ENCODE measurements around the gene WDFY4. TPM values are rescaled to one million over a fixed set of nuclear protein-coding genes. Genes with fewer than 3 reads are reported as not detected.

The WDFY4 gene
- total and polyA plus RNA-seq, 5 donors = 0.57 to 4.4 (median 2.4) TPM

DNA sequence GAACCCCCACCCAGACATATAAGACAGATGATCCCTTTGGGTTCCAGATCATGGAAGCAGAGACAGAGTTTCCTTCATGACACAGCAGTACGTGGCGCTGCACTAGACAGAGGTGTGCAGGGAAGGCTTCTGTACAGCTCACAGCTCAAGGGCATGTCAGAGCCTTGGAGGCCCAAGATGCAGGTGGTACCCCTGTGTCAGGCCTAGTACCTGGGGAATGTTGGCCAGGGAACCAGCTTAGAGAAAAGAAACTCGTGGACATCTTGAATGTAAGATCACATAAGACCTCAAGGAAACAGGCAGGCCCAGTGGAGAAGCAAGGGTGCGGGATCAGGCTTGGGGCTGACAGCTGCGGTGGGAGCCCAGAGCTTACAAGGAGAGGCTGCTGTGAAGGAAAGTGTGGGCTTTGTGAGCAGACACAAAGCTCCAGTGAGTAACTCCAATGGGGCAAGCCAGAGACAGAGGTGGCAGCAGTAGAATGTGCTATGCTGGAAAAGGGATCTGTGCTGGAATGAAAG is 91.4 kb downstream of the WDFY4 start:
- DNase-seq (no peak), ATAC-seq (no peak)
- Histone ChIP-seq H3K4me1 (ENCODE audit: control insufficient read depth, insufficient read depth, low read length) (no peaks in the 10 kb centered on the region), H3K4me3 (ENCODE audit: low read length) (no peak overlapping the region), H3K9me3 (ENCODE audit: control insufficient read depth, low read length) (no peaks in the 10 kb centered on the region), H3K27me3 (ENCODE audit: control insufficient read depth, insufficient read depth) (no peaks in the 10 kb centered on the region), H3K27ac (ENCODE audit: low read length) (no peak overlapping the region)
- intact Hi-C loops (cut with DNase I) = no loop called here
- WGBS = 88% methylated on average over 5 of the region's 5 CpGs

- H3K9me3 ChIP-seq (ENCODE audit: control insufficient read depth, low read length) = no peaks in the 10 kb centered on the region
- no peak overlapping the region for H3K4me3 ChIP-seq (ENCODE audit: low read length)
- no peak for DNase-seq
- H3K27ac ChIP-seq (ENCODE audit: low read length) = no peak overlapping the region
- H3K4me1 ChIP-seq (ENCODE audit: control insufficient read depth, insufficient read depth, low read length) = no peaks in the 10 kb centered on the region
- H3K27me3 ChIP-seq (ENCODE audit: control insufficient read depth, insufficient read depth) = no peaks in the 10 kb centered on the region
- ATAC-seq = no peak
- intact Hi-C loops (cut with DNase I) = no loop called here
- WGBS = 72% methylated on average over 9 of the region's 9 CpGs
Observed at GRCh38 chr10:48776528-48776927, 91.9 kb downstream of the WDFY4 start.

GRCh38 chr10:48777110-48777509 is 92.4 kb downstream of the WDFY4 start:
- Histone ChIP-seq H3K9me3 (ENCODE audit: control insufficient read depth, low read length) (no peaks in the 10 kb centered on the region), H3K27ac (ENCODE audit: low read length) (no peak overlapping the region), H3K27me3 (ENCODE audit: control insufficient read depth, insufficient read depth) (no peaks in the 10 kb centered on the region), H3K4me1 (ENCODE audit: control insufficient read depth, insufficient read depth, low read length) (no peaks in the 10 kb centered on the region), H3K4me3 (ENCODE audit: low read length) (no peak overlapping the region)
- 83% methylated on average over 3 of the region's 3 CpGs for WGBS
- intact Hi-C loops (cut with DNase I) = no loop called here
- ATAC-seq (no peak), DNase-seq (no peak)

GRCh38 chr10:48778193-48778857 is 93.7 kb downstream of the WDFY4 start:
- Histone ChIP-seq H3K9me3 (ENCODE audit: control insufficient read depth, low read length) (no peaks in the 10 kb centered on the region), H3K27me3 (ENCODE audit: control insufficient read depth, insufficient read depth) (no peaks in the 10 kb centered on the region), H3K4me3 (ENCODE audit: low read length) (no peak overlapping the region), H3K4me1 (ENCODE audit: control insufficient read depth, insufficient read depth, low read length) (no peaks in the 10 kb centered on the region), H3K27ac (ENCODE audit: low read length) (no peak overlapping the region)
- WGBS = 90% methylated on average over 12 of the region's 12 CpGs
- DNase-seq = no peak
- intact Hi-C loops (cut with DNase I) = no loop called here
- no peak for ATAC-seq

DNA sequence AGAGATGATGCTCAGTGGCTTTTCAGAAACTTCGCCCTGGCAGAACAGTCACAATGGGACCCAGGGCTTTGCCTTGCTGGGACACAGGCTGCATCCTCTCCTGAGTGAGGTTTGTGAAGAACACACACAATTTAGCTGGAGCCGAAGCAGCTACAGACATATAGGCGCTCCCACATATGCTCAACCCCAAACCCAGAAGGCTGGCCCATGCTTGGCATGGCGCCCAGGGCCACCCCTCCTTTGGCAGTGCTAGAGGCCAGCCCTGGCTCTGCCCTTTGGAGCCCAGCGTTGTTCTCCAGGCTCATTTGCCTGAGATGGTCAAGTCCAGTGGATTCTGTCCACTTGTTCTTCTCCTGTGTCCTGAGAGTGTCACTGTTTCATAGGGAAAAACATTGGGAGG is 94.4 kb downstream of the WDFY4 start:
- H3K4me3 ChIP-seq (ENCODE audit: low read length) = no peak overlapping the region
- no peaks in the 10 kb centered on the region for H3K9me3 ChIP-seq (ENCODE audit: control insufficient read depth, low read length)
- 83% methylated on average over 5 of the region's 5 CpGs for WGBS
- H3K27me3 ChIP-seq (ENCODE audit: control insufficient read depth, insufficient read depth) = no peaks in the 10 kb centered on the region
- intact Hi-C loops (cut with DNase I) = no loop called here
- no peak overlapping the region for H3K27ac ChIP-seq (ENCODE audit: low read length)
- DNase-seq = no peak
- ATAC-seq = no peak
- H3K4me1 ChIP-seq (ENCODE audit: control insufficient read depth, insufficient read depth, low read length) = no peaks in the 10 kb centered on the region

GRCh38 chr10:48779546-48780152 is 95.0 kb downstream of the WDFY4 start:
- H3K27ac ChIP-seq (ENCODE audit: low read length) = no peak overlapping the region
- DNase-seq (no peak), ATAC-seq (no peak)
- H3K9me3 ChIP-seq (ENCODE audit: control insufficient read depth, low read length) = no peaks in the 10 kb centered on the region
- WGBS = 90% methylated on average over 6 of the region's 6 CpGs
- H3K4me3 ChIP-seq (ENCODE audit: low read length) = no peak overlapping the region
- no peaks in the 10 kb centered on the region for H3K27me3 ChIP-seq (ENCODE audit: control insufficient read depth, insufficient read depth)
- H3K4me1 ChIP-seq (ENCODE audit: control insufficient read depth, insufficient read depth, low read length) = no peaks in the 10 kb centered on the region
- intact Hi-C loops (cut with DNase I) = no loop called here

- 93% methylated on average over 5 of the region's 5 CpGs for WGBS
- intact Hi-C loops (cut with DNase I) = no loop called here
- Histone ChIP-seq H3K4me3 (ENCODE audit: low read length) (no peak overlapping the region), H3K4me1 (ENCODE audit: control insufficient read depth, insufficient read depth, low read length) (no peaks in the 10 kb centered on the region), H3K27ac (ENCODE audit: low read length) (no peak overlapping the region), H3K9me3 (ENCODE audit: control insufficient read depth, low read length) (no peaks in the 10 kb centered on the region), H3K27me3 (ENCODE audit: control insufficient read depth, insufficient read depth) (no peaks in the 10 kb centered on the region)
- ATAC-seq (no peak), DNase-seq (no peak)
Observed at GRCh38 chr10:48780341-48780740, 95.7 kb downstream of the WDFY4 start.

GRCh38 chr10:48782386-48782785 is 97.7 kb downstream of the WDFY4 start:
- Histone ChIP-seq H3K27ac (ENCODE audit: low read length) (no peak overlapping the region), H3K27me3 (ENCODE audit: control insufficient read depth, insufficient read depth) (no peaks in the 10 kb centered on the region), H3K9me3 (ENCODE audit: control insufficient read depth, low read length) (no peaks in the 10 kb centered on the region), H3K4me1 (ENCODE audit: control insufficient read depth, insufficient read depth, low read length) (no peaks in the 10 kb centered on the region), H3K4me3 (ENCODE audit: low read length) (no peak overlapping the region)
- intact Hi-C loops (cut with DNase I) = no loop called here
- no peak for DNase-seq
- WGBS = 50% methylated on average over 2 of the region's 2 CpGs
- peak; percentile 32 to 77 for ATAC-seq

DNA sequence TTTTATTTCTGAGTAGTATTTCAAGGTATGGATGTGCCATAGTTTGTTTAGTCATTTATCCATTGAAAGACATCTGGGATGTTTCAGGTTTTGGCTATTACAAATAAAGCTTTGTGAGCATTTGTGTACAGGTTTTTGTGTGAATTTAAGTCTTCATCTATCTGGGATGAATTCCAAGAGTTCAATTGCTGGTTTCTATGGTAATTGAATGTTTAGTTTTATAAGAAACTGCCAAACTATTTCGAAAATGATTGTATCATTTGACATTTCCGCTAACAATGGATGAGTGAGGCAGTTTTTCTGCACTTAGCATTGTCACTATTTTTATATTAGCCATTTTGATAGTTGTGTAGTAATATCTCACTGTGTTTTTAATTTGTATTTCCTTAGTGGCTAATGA is 99.4 kb downstream of the WDFY4 start:
- Histone ChIP-seq H3K4me1 (ENCODE audit: control insufficient read depth, insufficient read depth, low read length) (no peaks in the 10 kb centered on the region), H3K4me3 (ENCODE audit: low read length) (no peak overlapping the region), H3K27me3 (ENCODE audit: control insufficient read depth, insufficient read depth) (no peaks in the 10 kb centered on the region), H3K27ac (ENCODE audit: low read length) (no peak overlapping the region), H3K9me3 (ENCODE audit: control insufficient read depth, low read length) (no peaks in the 10 kb centered on the region)
- WGBS = 55% methylated on average over 2 of the region's 2 CpGs
- intact Hi-C loops (cut with DNase I) = no loop called here
- ATAC-seq = no peak
- DNase-seq = no peak

DNA sequence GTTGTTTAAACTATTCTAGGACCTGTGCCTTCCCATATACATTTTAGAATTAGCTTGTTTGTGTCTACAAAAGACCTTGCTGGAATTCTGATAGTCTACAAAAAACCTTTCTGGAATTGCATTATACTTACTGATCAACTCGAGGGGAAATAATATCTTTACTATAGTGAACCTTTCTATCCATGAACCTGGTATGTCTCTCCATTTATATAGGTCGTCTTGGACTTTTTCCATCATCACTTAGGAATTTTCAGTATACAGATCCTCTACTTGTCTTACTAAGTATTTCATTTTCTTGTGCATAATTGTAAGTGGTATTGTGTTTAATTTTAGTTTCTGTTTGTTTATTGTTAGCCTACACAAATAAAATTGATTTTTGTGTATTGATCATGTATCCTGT is 101.1 kb downstream of the WDFY4 start:
- intact Hi-C loops (cut with DNase I) = no loop called here

DNA sequence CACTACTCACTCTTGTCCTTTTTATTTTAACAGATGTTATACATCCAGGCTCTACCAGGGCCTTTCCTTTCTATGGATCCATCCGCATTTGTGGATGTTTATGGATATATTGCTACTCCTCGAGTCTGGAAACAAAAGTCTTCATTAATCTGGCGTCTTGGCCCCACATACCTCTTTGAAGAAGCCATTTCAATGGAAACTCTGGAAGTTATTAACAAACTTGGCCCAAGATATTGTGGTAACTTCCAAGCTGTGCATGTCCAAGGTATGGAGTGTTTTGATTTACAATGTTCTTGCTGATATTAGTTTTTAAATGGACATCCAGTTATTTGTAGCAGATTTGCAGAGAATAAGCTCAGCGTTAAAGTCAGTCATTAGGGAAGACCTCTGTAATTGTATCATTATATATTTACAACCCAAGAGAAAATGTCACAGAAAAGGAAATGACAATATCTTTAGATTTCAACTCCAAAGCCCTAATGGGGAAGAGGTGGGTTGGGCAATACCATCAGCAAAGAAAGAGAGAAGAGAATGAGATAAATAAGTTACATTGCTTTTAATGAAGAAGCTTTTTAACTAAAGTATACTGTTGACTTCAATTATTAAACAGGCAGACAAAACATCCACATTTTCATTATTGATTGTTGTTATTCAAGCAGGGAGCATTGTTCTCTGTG is 102.1 kb downstream of the WDFY4 start:
- ATAC-seq (no peak), DNase-seq (no peak)
- intact Hi-C loops (cut with DNase I) = no loop called here
- H3K4me1 ChIP-seq (ENCODE audit: control insufficient read depth, insufficient read depth, low read length) = no peaks in the 10 kb centered on the region
- H3K27me3 ChIP-seq (ENCODE audit: control insufficient read depth, insufficient read depth) = no peaks in the 10 kb centered on the region
- H3K4me3 ChIP-seq (ENCODE audit: low read length) = no peak overlapping the region
- H3K9me3 ChIP-seq (ENCODE audit: control insufficient read depth, low read length) = no peaks in the 10 kb centered on the region
- H3K27ac ChIP-seq (ENCODE audit: low read length) = no peak overlapping the region
- 78% methylated on average over 4 of the region's 4 CpGs for WGBS

More for the DNA sequence above, 101.1 kb downstream of the WDFY4 start:
- Histone ChIP-seq H3K27ac (ENCODE audit: low read length) (no peak overlapping the region), H3K4me3 (ENCODE audit: low read length) (no peak overlapping the region), H3K27me3 (ENCODE audit: control insufficient read depth, insufficient read depth) (no peaks in the 10 kb centered on the region), H3K4me1 (ENCODE audit: control insufficient read depth, insufficient read depth, low read length) (no peaks in the 10 kb centered on the region), H3K9me3 (ENCODE audit: control insufficient read depth, low read length) (no peaks in the 10 kb centered on the region)
- ATAC-seq (no peak), DNase-seq (no peak)
- WGBS = 68% methylated on average over 2 of the region's 2 CpGs
